HL-60/S4 (cell line): ENCODE data around the gene AATF.

ENCODE experiments used
- in situ Hi-C: fragments of 300-500 bp; cut with MboI; formaldehyde crosslinking; loops from 2 replicates; pipeline ENCODE4 v1.14.3; 2022; ENCODE audit warnings: low sequenced_read_pairs

Gene AATF

GRCh38 chr17:37039269-37039668 lies 90.5 kb downstream of the AATF start:
- in situ Hi-C loops, result loop anchor here (25.0 kb wide), 1 partner anchor 402 kb away; no protein-coding TSS in a partner anchor

GRCh38 chr17:37041932-37042331 lies 93.2 kb downstream of the AATF start:
- in situ Hi-C loops, result loop anchor here (25.0 kb wide), 1 partner anchor 405 kb away; no protein-coding TSS in a partner anchor

- in situ Hi-C loops, result loop anchor here (25.0 kb wide), 1 partner anchor 406 kb away; no protein-coding TSS in a partner anchor
Measured at GRCh38 chr17:37043201-37043600, 94.4 kb downstream of the AATF start.

GRCh38 chr17:37045351-37045922 lies 96.7 kb downstream of the AATF start:
- in situ Hi-C loops, result loop anchor here (25.0 kb wide), 1 partner anchor 408 kb away; no protein-coding TSS in a partner anchor

GRCh38 chr17:37047631-37048104 lies 98.9 kb downstream of the AATF start:
- in situ Hi-C loops, result loop anchor here (25.0 kb wide), 1 partner anchor 410 kb away; no protein-coding TSS in a partner anchor

GRCh38 chr17:37048811-37049210 lies 100.1 kb downstream of the AATF start:
- in situ Hi-C loops, result loop anchor here (25.0 kb wide), 1 partner anchor 412 kb away; no protein-coding TSS in a partner anchor

GRCh38 chr17:37050920-37051319 lies 102.2 kb downstream of the AATF start:
- in situ Hi-C loops, result no loop called here

GRCh38 chr17:37051381-37051780 lies 102.6 kb downstream of the AATF start:
- in situ Hi-C loops, result no loop called here

- in situ Hi-C loops, result no loop called here
Measured at GRCh38 chr17:37051833-37052232, 103.1 kb downstream of the AATF start.

GRCh38 chr17:37052450-37052849 lies 103.7 kb downstream of the AATF start:
- in situ Hi-C loops, result no loop called here

GRCh38 chr17:37054894-37055293 lies 106.1 kb downstream of the AATF start:
- in situ Hi-C loops, result no loop called here

- in situ Hi-C loops, result no loop called here
Measured at GRCh38 chr17:37056622-37057021, 107.9 kb downstream of the AATF start.

GRCh38 chr17:37059493-37059892 lies 110.7 kb downstream of the AATF start:
- in situ Hi-C loops, result no loop called here

- in situ Hi-C loops, result no loop called here
Measured at GRCh38 chr17:37060094-37060493, 111.3 kb downstream of the AATF start.

- in situ Hi-C loops, result no loop called here
Measured at GRCh38 chr17:37060928-37061327, 112.2 kb downstream of the AATF start.

- in situ Hi-C loops, result no loop called here
Measured at GRCh38 chr17:37062021-37062420, 113.3 kb downstream of the AATF start.

- in situ Hi-C loops, result no loop called here
Measured at GRCh38 chr17:37064206-37064605, 115.5 kb downstream of the AATF start.

- in situ Hi-C loops, result no loop called here
Measured at GRCh38 chr17:37064956-37065355, 116.2 kb downstream of the AATF start.

GRCh38 chr17:37065486-37066321 lies 117.0 kb downstream of the AATF start:
- in situ Hi-C loops, result no loop called here

- in situ Hi-C loops, result no loop called here
Measured at GRCh38 chr17:37066322-37067255, 117.8 kb downstream of the AATF start.
